HEK293 (cell line): ENCODE data around the gene ACVR1.

ENCODE experiments used
- CTCF ChIP-seq: fragments of 450-650 bp; formaldehyde crosslinking; IDR thresholded peaks from 2 replicates; pipeline ENCODE4 v1.5.1; 2016; ENCODE audit warnings: missing biosample characterization, missing genetic modification characterization
- GLI4 ChIP-seq: fragments of 450-650 bp; formaldehyde crosslinking; IDR thresholded peaks from 2 replicates; pipeline ENCODE4 v1.5.1; 2016; ENCODE audit warnings: missing biosample characterization, missing genetic modification characterization
- REST ChIP-seq: fragments of 450-650 bp; formaldehyde crosslinking; IDR thresholded peaks from 2 replicates; pipeline ENCODE4 v1.5.1; 2016; ENCODE audit warnings: missing biosample characterization, missing genetic modification characterization
- ZNF777 ChIP-seq: fragments of 450-650 bp; formaldehyde crosslinking; IDR thresholded peaks from 2 replicates; pipeline ENCODE4 v1.5.1; 2017; ENCODE audit warnings: missing biosample characterization, missing genetic modification characterization, borderline replicate concordance
- ZNF785 ChIP-seq: fragments of 450-650 bp; formaldehyde crosslinking; IDR thresholded peaks from 2 replicates; pipeline ENCODE4 v1.5.1; 2016; ENCODE audit warnings: missing biosample characterization, missing genetic modification characterization

GRCh38 chr2:157727693-157728092 lies 148.4 kb downstream of the ACVR1 start:
- TF ChIP-seq GLI4 (tag by site-specific recombination) (no peak), ZNF777 (tag by site-specific recombination) (no peak), REST (tag by site-specific recombination) (no peak), CTCF (no peak), ZNF785 (tag by site-specific recombination) (no peak)
